ENCODE results near the gene RELL2.

Gene RELL2

DNA sequence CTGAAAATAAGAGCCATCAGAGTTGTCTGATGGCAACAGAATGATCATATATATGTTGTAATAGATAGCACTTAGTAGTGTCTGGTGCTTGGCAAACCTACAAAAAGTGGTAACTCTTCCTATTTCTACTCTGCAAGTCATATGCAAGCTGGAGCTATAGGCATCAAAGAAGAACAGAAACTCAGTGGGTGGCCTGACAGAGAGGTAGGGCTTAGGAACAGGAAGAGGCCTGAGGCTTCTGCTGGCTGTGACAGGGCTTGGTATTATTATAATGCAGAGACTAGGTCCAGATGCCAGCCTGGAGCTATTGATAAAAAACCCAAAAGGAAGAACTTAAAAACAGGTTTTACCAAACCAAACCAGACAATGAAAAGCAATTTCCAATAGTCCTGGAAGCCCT lies 13.6 kb upstream of the RELL2 start:
- FAIRE-seq, result no peak

DNA sequence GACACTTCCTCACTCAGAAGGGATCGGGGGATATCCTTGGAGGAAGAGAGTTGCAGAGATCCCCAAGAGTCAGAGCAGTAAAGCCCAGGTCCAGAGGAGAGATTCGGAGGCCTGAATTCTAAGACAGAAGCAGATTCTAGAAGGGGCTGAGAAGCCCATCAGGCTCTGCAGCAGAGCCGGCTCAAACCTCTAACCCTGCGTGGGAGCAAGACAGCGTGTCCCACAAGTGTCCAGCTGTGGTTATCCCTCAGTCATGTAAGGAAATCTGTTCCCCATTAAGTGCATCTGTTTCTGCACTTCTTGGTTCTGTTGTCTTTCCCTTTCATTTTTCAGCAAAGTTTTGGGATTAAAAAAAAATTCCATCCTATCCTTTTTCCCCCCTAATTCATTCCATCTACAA lies 13.2 kb upstream of the RELL2 start:
- no peak for FAIRE-seq

DNA sequence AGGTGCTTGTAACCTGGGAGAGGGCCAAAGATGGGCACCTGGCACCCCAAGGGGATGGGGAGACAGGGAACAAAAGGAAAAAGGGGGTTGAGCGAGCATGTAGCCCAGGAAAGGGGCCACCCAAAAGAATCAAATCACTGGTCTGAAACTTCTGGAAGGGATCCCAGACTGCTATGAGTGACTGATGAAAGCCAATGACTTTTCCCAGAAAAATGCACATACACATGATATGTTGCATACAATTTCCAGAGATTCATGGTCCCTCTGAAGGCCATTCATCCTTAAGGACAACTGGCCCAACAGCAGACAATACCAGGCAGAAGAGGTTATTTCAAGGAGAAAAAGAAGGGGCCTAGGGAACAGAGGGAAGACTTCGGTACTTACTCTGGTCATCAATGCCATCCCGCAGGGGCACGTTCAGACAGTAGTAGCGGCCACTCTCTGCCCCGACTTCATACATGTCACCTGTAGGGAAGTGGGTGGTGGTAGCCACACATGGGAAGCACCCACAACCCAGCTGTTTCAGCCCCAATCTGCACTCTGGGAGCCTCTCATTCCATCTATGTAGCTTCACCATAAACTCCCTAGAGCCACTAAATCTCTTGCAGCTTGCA lies 8.5 kb upstream of the RELL2 start:
- no peak for FAIRE-seq

DNA sequence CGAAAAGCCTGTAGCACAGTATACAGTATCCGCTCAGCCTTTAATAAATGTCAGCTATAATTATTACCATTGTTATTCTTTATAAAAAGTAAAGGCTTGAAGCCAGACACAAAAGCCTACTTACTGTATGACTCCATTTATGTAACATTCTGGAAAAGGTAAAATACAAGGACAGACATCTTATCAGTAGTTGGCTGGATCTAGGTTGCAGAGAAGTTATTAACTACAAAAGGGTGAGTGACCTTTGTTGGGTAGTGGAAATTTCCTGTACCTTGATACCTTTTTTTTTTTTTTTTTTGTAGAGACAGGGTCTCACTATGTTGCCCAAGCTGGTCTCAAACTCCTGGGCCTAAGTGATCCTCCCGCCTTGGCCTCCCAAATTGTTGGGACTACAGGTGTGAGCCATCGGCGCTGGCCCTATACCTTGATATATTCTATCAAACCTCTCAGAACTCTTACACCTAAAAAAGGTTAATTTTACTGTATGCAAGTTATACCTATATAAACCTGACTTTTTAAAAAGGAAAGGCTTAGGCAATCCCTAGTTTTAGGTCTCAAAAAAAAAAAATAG lies 6.1 kb upstream of the RELL2 start:
- FAIRE-seq, result no peak

DNA sequence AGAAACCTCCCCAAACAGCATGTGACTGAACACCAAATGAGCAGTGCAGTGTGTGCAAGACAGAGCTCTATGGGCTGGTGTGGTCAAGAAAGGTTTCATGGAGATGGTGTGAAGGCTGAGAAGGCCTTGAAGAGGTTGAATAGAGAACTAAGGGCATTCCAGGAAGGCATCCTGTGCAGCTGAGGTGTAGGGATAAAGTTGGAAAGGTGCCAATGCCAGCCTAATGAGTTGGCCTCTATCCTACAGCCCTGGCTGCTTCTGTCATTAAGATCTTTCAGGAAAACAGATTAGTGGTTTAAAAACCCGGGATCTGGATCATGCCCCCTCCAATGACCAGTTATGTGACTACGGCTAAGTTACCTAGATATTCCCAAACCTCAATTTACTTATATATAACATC lies 4.1 kb upstream of the RELL2 start:
- no peak for FAIRE-seq

DNA sequence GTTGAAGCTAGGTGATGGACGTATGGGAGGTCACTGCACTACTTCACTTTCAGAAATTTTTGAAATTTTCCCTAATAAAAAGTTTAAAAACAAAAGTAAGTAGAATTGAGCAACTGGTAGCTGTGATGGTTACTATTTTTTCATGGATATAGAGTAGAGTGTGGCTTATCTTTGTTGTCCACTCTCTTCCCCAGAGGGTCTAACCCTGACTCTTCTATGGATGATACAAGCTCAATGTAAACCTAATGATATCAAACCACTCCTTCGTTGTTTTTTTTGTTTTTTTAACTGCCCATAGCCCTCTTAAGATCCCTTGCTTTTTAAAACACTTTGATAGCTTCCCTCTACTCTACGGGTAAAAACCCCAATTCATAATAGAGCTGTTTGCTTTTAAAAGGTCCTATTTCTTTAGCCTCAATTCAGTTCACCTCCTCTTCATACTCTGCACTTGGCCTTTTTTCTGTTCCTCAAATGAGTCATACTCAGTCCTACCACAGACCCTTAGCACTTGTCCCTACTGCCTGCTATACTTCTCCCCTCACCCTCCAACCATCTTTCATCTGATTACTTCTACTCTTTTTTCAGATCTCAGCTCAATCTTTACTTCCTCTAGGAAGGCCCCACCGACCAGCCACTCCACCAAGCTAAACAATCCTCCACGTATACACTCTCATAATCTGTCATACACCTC lies 2.8 kb upstream of the RELL2 start:
- no peak for FAIRE-seq

DNA sequence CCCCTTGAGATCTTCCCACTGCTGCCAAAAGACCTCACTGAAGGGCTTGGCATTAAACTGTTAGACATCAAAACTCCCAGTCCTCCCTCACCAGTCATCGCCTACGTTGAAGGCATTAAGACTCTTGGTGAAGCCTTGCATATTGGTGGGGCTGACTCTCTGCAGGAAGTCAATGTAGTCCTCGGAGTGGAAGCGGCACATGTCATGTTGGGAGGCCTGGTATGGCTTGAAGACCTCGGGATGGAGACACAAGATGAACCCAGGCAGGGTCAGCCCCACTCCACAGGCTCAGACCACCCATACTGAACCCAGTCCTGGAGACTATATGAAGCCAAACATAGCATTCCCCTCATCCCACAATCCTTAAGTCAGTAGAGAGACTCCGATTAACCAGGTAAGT lies 2.1 kb upstream of the RELL2 start:
- FAIRE-seq, result no peak

DNA sequence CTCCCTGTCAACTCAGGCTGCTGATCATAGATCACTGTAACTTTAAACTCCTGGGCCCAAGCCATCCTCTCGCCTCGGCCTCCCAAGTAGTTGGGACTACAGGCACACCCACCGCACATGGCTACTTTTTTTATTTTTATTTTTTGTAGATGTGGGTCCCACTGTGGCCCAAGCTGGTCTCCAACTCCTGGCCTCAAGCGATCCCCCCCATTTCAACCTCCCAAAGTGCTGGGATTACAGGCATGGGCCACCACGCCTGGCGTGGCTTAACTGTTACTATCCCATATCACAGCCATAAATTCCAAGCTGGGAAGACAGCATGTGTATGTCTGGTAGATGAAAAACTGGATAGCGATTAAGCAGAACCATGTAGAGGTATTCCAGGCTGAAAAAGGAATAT lies 1.2 kb upstream of the RELL2 start:
- no peak for FAIRE-seq

DNA sequence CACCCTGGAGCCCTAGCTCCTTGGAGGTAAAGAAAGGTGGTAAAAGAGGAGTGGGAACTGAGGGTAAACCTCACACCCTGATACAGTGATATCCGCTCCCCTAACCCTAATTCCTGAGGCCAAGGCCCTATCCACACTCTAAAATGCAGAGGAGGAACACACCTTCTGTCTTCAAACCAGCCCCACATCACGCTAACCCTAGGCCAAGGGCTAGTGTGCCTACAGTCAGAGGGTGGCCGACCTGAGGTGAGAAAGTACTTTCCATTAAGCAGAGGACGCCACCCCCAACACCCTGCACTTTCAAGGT lies 738 bp upstream of the RELL2 start:
- no peak for FAIRE-seq

DNA sequence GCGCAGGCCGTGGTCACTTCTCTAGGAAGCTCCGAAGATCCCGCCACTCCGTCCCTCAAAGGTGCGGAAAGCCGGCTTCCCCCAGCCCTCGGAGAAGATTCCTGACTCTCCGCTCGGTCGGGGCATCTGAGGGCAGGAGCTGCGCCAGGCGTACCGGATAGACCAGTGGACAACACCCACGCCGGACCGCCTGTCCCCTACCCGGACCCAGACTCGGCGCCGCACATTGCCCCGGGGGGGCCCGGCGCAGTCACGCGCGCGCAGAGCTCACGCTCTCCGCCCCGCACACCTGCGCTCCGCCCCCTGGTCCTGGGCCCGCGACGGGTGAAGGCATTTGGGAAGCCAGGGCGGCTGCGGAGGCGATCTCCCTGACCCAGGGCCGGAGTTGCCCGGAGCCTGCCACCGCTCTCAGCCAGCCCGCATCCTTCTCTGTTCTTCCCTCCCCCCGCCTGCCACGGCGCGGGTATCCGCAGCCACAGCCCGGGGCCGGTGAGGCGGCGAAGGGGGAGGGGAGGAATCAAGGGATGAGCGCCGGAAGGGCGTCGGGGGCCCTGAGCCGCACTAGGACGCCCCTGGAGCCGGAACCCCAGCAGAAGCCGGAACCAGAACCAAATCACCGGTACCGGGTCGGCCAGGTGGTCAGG lies 448 bp downstream of the RELL2 start:
- FAIRE-seq, result no peak

DNA sequence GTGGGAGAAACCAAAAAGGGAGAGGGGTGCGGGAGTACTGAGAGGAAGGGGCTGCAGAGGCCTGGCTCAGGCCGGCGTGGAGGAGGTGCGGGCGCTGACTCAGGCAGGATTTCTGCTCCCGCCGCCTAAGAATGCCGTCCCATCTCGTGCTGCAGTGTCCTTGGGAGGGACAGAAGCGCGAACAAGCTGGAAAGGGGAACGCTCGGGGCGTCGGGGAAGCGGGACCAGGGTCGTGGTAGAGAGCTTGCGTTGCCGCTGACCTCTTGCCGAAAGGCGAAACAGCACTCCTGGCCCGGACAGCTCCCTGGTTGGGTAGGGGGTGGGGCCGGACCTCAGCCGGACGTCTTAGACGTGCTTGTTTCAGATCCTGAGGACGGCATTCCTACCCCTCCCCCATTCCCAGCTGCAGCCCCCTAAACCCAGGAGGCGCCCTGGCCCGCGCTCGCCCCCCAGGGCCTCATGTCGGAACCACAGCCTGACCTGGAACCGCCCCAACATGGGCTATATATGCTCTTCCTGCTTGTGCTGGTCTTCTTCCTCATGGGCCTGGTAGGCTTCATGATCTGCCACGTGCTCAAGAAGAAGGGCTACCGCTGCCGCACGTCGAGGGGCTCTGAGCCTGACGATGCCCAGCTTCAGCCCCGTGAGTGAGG lies 1.1 kb downstream of the RELL2 start:
- no peak for FAIRE-seq

DNA sequence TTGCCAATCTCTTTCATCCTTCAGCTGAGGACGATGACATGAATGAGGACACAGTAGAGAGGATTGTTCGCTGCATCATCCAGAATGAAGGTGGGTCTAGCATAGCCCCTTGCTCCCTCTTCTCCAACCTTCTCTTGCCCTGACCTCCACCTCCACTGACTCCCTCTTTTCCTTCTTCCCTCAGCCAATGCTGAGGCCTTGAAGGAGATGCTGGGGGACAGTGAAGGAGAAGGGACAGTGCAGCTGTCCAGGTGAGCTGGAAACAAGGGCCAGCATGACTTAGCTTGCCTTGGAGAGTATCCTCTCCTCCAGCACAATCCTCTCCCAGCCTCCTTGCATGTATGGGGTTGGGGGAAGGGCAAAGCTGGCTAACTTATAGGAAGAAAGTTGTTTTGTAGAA lies 2.0 kb downstream of the RELL2 start:
- FAIRE-seq, result no peak

DNA sequence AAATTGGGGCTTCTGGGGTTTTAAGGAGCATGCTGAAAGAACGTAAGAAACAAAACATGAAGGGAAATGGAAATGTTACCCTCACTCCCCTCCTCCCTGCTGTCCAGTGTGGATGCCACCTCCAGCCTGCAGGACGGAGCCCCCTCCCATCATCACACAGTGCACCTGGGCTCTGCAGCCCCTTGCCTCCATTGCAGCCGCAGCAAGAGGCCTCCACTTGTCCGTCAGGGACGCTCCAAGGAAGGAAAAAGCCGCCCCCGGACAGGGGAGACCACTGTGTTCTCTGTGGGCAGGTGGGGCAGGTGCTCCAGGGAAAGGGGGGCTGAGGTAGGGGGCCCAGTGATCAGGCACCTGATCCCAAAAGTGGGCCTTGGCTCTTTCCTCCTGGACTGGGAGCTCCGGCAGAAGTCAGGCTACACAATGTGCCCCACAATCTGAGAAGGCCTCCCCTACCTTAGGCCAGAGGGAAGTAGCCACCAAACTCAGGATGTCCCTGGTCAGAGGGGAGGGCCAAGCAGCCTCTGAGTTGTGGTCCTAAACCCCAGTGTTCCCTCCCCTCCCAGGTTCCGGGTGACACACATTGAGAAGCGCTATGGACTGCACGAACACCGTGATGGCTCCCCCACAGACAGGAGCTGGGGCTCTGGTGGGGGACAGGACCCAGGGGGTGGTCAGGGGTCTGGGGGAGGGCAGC lies 2.7 kb downstream of the RELL2 start:
- FAIRE-seq, result no peak

DNA sequence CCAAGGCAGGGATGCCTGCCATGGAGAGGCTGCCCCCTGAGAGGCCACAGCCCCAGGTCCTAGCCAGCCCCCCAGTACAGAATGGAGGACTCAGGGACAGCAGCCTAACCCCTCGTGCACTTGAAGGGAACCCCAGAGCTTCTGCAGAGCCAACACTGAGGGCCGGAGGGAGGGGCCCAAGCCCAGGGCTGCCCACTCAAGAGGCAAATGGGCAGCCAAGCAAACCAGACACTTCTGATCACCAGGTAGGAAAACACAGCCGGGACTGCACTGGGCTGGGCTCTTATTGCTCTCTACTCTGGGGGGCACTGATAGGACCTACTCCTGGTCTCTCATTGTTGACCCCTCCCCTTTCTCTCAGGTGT lies 3.2 kb downstream of the RELL2 start:
- FAIRE-seq, result no peak

DNA sequence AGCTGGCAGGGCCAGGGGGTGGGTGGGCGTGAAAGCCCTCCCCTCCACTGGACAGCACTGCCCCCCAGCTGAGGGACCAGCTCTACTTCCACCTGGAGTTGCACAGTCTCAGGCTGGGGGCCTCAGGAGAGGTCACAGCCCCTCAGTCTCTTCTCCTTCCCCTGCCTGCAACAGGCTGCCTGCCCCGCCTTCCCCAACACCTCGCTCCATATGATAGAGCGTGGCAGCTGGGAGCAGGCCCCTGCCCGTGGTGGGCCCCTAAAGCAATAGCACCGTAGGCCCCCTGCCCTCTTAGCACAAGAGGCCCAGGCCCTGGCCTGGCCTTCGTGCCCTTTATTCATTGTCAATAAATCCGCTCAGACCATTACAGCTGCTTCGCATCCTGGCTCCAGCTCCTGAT lies 3.9 kb downstream of the RELL2 start:
- no peak for FAIRE-seq

DNA sequence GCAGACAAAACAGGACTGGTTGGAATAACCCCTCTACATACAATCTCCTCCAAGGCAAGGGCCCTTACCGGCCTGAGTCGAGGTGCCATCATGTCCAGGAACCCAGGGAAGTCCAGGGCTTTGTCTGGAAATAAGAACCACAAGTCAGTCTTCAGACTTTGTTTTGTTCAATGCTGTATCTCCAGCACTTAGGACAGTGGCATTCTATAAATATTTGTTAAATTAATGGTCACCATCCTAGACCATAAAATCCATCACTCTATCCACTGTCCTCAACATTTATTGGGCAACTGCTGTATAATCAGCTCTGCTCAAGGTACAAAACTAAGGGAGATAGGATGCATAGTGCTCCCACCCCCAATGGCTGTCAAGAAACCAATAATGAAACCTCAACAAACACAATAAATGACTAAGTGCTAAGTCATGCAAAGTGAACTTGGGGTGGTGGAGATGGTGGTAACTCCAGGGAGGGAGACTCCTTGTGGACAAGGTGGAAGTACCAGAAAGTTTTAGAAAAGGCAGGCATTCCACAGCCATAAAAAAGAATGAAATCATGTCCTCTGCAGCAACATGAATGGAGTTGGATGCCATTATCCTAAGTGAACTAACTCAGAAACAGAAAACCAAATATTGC lies 5.0 kb downstream of the RELL2 start:
- FAIRE-seq, result peak; percentile 57

DNA sequence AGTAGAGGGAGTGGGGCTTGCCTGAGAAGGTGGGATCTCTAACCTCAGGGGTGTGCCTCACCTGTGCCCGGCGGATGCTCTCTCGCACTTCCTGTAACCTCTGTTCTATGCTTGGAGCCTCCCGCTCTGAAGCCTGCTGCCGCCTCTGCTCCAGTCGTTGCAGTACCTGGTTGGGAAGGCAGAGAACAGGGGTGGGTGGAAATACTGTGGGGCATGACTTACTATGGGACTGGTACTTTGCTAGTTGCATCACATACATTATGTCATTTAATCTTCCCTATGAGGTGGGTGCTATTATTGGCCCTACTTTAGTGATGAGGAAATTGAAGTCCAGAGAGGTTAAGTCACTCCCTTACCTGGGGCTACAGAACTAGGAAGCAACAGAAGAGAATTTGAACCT lies 9.2 kb downstream of the RELL2 start:
- FAIRE-seq, result no peak

DNA sequence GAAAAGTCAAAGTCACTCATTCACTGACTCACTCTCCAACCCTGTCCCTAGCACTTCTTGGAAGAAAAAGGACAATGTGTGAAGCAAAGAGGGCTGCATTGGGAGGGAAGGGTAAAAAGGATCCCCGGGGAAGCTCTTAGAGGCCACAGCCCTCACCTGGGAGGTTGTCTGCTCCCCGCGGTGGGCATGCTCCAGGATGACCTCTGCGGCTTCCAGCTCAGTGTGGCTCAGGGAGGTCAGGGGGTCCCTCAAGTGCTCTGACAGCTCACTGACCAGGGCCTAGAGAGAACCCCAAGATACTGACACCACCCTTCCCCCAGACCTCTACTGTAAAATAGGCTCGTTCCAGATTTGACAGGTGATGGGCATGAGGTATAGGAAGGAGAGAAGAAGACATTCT lies 10.4 kb downstream of the RELL2 start:
- no peak for FAIRE-seq

DNA sequence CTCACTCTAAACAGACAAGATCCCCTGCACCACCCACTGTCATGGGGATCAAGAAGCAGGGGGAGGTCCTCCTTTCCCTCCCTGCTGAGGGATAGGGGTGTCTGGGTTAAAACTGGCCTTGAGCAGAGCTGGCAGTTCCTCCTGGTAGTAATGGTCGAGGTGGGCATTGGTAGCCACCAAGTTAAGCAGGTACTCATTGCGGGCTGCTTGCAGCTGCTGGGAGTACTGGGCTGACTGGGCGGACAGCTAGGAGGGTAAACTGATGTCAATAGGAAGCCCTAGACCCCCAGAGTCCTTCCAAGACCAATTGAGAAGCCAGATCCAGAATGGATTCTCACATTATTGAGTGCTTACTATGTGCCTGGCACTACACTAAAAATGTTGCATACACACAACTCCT lies 11.1 kb downstream of the RELL2 start:
- FAIRE-seq, result no peak

DNA sequence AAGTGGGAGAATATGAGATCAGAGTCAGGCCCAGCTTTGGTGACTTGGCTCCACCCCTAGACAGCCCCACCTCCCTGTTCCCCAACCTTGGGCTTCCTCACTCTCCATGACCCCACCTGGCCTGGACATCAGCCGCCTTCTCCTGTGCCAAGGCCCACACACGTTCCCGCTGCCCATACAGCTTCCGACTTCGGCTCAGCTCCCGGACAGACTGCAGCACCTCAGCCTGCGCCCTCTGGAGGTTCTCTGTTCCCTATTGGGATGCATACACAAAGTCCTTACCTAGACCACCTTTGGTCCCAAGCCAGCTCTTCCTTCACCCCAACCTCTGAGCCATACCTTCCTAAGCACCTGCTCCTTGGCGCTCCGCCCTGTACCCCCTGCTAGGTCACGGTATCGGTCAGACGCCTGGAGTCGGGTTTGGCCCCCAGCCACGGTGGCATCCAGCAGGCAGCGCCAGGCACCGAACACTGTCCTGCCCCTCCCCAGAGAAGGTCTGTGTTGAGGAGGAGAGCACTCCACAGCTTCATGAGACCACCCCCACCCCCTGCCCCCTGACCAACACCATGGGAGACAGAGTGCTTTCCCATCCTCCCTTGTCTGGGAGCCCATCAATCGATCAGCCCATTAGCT lies 12.4 kb downstream of the RELL2 start:
- FAIRE-seq, result no peak

DNA sequence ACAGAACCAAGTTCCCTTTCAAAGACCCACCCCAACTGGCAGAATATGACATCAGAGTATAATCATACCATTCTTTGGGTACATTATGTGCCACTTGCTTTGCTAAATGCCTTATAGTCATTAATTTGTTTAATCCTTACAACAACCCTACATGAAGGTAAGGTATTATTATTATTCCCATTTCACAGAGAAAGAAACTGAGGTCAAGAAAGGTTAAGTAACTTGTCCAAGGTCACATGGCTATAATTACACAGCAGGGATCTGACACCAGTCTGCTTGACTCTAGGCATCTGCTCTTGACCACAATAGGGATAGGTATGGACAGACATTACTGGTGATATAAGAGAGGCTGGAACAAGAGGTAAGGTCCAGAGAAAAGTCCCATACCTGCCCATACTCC lies 13.2 kb downstream of the RELL2 start:
- FAIRE-seq, result no peak

Data from G401.6 (cell line).